ENCODE data around the gene SLC25A36. TPM values are rescaled to one million over a fixed set of nuclear protein-coding genes. Genes with fewer than 3 reads are reported as not detected.

Gene SLC25A36, protein sequence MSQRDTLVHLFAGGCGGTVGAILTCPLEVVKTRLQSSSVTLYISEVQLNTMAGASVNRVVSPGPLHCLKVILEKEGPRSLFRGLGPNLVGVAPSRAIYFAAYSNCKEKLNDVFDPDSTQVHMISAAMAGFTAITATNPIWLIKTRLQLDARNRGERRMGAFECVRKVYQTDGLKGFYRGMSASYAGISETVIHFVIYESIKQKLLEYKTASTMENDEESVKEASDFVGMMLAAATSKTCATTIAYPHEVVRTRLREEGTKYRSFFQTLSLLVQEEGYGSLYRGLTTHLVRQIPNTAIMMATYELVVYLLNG
- total RNA-seq (2022; extraction: Qiagen RNA extraction): 15.5 to 23.9 TPM (median 21.7 TPM) in 5 replicates

DNA sequence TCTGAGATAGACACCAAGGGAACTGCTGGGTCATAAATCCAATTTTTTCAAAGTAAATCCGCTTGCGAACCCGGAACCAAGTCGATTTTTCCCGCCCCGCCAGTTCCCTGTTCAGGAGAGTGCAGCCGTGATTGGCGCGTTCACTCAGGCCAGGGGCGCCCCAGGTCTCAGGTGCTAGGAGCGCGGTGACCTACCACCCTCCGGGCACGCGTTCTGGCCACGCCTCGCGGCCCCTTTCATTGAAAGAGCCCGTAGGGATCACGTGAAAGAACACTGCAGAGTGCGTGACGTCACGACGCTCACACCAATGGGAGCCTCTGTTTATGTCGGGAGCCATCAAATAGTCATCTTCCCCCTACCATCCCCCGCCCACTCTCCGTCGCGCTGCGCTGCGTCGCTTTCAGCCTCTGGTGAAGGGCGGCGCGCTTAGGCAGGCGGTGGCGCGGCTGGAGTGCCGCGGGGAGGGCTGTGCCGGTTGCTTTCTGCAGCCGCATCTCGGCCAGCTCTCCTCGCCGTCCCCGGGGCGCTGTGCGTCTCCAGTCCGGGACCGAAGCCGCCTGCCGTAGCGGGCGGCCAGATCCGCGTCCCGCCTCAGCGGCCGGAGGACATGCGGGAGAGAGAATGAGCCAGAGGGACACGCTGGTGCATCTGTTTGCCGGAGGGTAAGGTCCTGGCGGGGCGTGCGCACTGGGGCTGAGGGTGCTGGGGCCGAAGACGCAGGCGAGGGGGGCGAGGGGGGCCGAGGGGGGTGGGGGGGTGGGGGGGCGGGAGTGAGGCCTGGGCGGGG is at the start of gene SLC25A36:
TSS of gene SLC25A36 (plus strand) at position 403 of the 787 bp plus-strand sequence. CDS start at position 622, 219 bp downstream.

Other genes with a start within 250 kb of the SLC25A36 start
- 0.10 to 0.25 TPM (median 0.16 TPM) in 5 replicates for gene SPSB4, start 109.5 kb downstream of the SLC25A36 start, total RNA-seq (2022; extraction: Qiagen RNA extraction)

All from A549 treated with dexamethasone at 1 μM for 4 hours (cell line).